IMR-90 (cell line): Measurements from ENCODE around the gene RERE. TPM values are rescaled to one million over a fixed set of nuclear protein-coding genes. Genes with fewer than 3 reads are reported as not detected.
A peak's percentile ranks its signal among the peaks of the same experiment; 100 is the strongest.

Experiments
- ATAC-seq: fragments of 200-7000 bp; cut with Tn5 transposase; 2 replicates; pipeline ENCODE4 v1.9.1; 2020; ENCODE audit warnings: low read depth, mild to moderate bottlenecking, moderate library complexity
- BruUV-seq: library from RNA; stranded (reverse); fragments of 400-500 nt; replicated peaks from 2 replicates; lab custom pipeline; 2021; lab: Mats Ljungman, UMichigan
- CTCF ChIA-PET: fragments of 300-600 bp; formaldehyde crosslinking; extraction: SDS; loops from one replicate; lab custom pipeline; 2021; ENCODE audit warnings: antibody characterized with exemption; lab: Yijun Ruan, JAX
- POLR2A ChIA-PET: fragments of 300-600 bp; sonication (Branson Sonifier 250); formaldehyde crosslinking; loops from one replicate; lab custom pipeline; 2022; ENCODE audit warnings: antibody characterized with exemption; ENCODE audit not compliant: unreplicated experiment; lab: Charles Lee
- DNase-seq: peaks from one replicate; pipeline ENCODE4 v3.0.0; 2013
- H2AFZ ChIP-seq: replicated peaks from 2 replicates; pipeline ENCODE3; 2013; ENCODE audit warnings: low read length, mild to moderate bottlenecking; ENCODE audit not compliant: poor library complexity
- H2AK5ac ChIP-seq: 2 replicates; pipeline ENCODE4 v1.6.1; 2013; ENCODE audit warnings: low read depth, low read length, inconsistent platforms
- H2AK9ac ChIP-seq: replicated peaks from 2 replicates; pipeline ENCODE3; 2013; ENCODE audit warnings: mild to moderate bottlenecking, low read depth, low read length, moderate library complexity; ENCODE audit not compliant: poor library complexity
- H2BK120ac ChIP-seq: 2 replicates; pipeline ENCODE4 v1.6.1; 2013; ENCODE audit warnings: low read depth, low read length, inconsistent platforms
- H2BK15ac ChIP-seq: 3 replicates; pipeline ENCODE4 v1.6.1; 2013; ENCODE audit warnings: low read depth, low read length, inconsistent platforms
- H2BK20ac ChIP-seq: 2 replicates; pipeline ENCODE4 v1.6.1; 2013; ENCODE audit warnings: low read depth, mild to moderate bottlenecking, inconsistent platforms, low read length, moderate library complexity
- H2BK5ac ChIP-seq: 2 replicates; pipeline ENCODE4 v1.6.1; 2013; ENCODE audit warnings: mild to moderate bottlenecking, low read depth, low read length, inconsistent platforms; ENCODE audit not compliant: poor library complexity, severe bottlenecking
- H3K14ac ChIP-seq: replicated peaks from 2 replicates; pipeline ENCODE4 v1.6.1; 2013; ENCODE audit warnings: low read depth, low read length, inconsistent platforms
- H3K18ac ChIP-seq: 2 replicates; pipeline ENCODE4 v1.6.1; 2013; ENCODE audit warnings: low read depth, low read length, control low read depth
- H3K23ac ChIP-seq: 2 replicates; pipeline ENCODE4 v1.6.1; 2013; ENCODE audit warnings: low read depth, low read length, inconsistent platforms
- H3K27ac ChIP-seq: 2 replicates; pipeline ENCODE4 v1.5.1; 2013; ENCODE audit warnings: mild to moderate bottlenecking, control low read depth, low read length; ENCODE audit not compliant: insufficient read depth
- H3K27me3 ChIP-seq: 2 replicates; pipeline ENCODE4 v1.6.1; 2013; ENCODE audit warnings: low read length; ENCODE audit not compliant: control insufficient read depth, insufficient read depth
- H3K36me3 ChIP-seq: 2 replicates; pipeline ENCODE4 v1.6.1; 2013; ENCODE audit warnings: low read length, mixed read lengths; ENCODE audit not compliant: control insufficient read depth, insufficient read depth
- H3K4ac ChIP-seq: 2 replicates; pipeline ENCODE4 v1.6.1; 2013; ENCODE audit warnings: low read depth, low read length, inconsistent platforms
- H3K4me1 ChIP-seq: 2 replicates; pipeline ENCODE4 v1.6.1; 2013; ENCODE audit warnings: low read length, mixed read lengths; ENCODE audit not compliant: control insufficient read depth, insufficient read depth
- H3K4me2 ChIP-seq: 2 replicates; pipeline ENCODE4 v1.6.1; 2013; ENCODE audit warnings: low read depth, mild to moderate bottlenecking, control low read depth, low read length, moderate library complexity
- H3K4me3 ChIP-seq: 2 replicates; pipeline ENCODE4 v1.5.1; 2013; ENCODE audit warnings: low read depth, mild to moderate bottlenecking, control low read depth, low read length, moderate library complexity; ENCODE audit not compliant: insufficient read depth
- H3K56ac ChIP-seq: 2 replicates; pipeline ENCODE4 v1.6.1; 2013; ENCODE audit warnings: low read length, inconsistent platforms; ENCODE audit not compliant: insufficient read depth; ENCODE audit errors: extremely low read depth
- H3K79me1 ChIP-seq, 2 experiments: 2 replicates each; pipeline ENCODE4 v1.6.1; 2013; ENCODE audit warnings: low read length in 2 of 2, inconsistent platforms in 1 of 2, low read depth in 1 of 2
- H3K9ac ChIP-seq: 2 replicates; pipeline ENCODE4 v1.6.1; 2013; ENCODE audit warnings: low read depth, low read length, control low read depth
- H3K9me1 ChIP-seq: 2 replicates; pipeline ENCODE4 v1.6.1; 2013; ENCODE audit warnings: low read length, inconsistent platforms; ENCODE audit not compliant: insufficient read depth
- H3K9me3 ChIP-seq: 2 replicates; pipeline ENCODE4 v1.6.1; 2013; ENCODE audit warnings: low read length; ENCODE audit not compliant: control insufficient read depth, insufficient read depth
- H4K20me1 ChIP-seq: 2 replicates; pipeline ENCODE4 v1.6.1; 2013; ENCODE audit warnings: low read length, inconsistent platforms; ENCODE audit not compliant: insufficient read depth
- H4K5ac ChIP-seq: 2 replicates; pipeline ENCODE4 v1.6.1; 2013; ENCODE audit warnings: mild to moderate bottlenecking, low read depth, low read length, control low read depth
- H4K8ac ChIP-seq, 2 experiments: 2 replicates each; pipeline ENCODE4 v1.6.1; 2013; ENCODE audit warnings: low read depth in 2 of 2, low read length in 2 of 2, control low read depth in 1 of 2, inconsistent platforms in 1 of 2
- H4K91ac ChIP-seq: 2 replicates; pipeline ENCODE4 v1.6.1; 2013; ENCODE audit warnings: low read depth, low read length, inconsistent platforms; ENCODE audit not compliant: insufficient read depth
- CEBPB ChIP-seq: IDR thresholded peaks from 2 replicates; pipeline ENCODE4 v1.6.1; 2012; ENCODE audit warnings: low read depth, low read length, improper control_type of control experiment
- CHD1 ChIP-seq: IDR thresholded peaks from 2 replicates; pipeline ENCODE4 v1.6.1; 2012; ENCODE audit warnings: low read depth, low read length, improper control_type of control experiment
- FOS ChIP-seq: fragments of 150-350 bp; IDR thresholded peaks from 2 replicates; pipeline ENCODE4 v1.6.1; 2016; ENCODE audit warnings: low read depth, low read length
- MAFK ChIP-seq: IDR thresholded peaks from 2 replicates; pipeline ENCODE4 v1.6.1; 2012; ENCODE audit warnings: low read depth, low read length, improper control_type of control experiment
- MAZ ChIP-seq: IDR thresholded peaks from 2 replicates; pipeline ENCODE4 v1.6.1; 2012; ENCODE audit warnings: low read depth, mild to moderate bottlenecking, low read length, improper control_type of control experiment, moderate library complexity, borderline replicate concordance
- MXI1 ChIP-seq: IDR thresholded peaks from 2 replicates; pipeline ENCODE4 v1.6.1; 2012; ENCODE audit warnings: low read depth, mild to moderate bottlenecking, low read length, moderate library complexity, borderline replicate concordance
- NFE2L2 ChIP-seq: fragments of 150-350 bp; IDR thresholded peaks from 2 replicates; pipeline ENCODE4 v1.6.1; 2016; ENCODE audit warnings: low read depth, mild to moderate bottlenecking, low read length
- POLR2A ChIP-seq: IDR thresholded peaks from 2 replicates; pipeline ENCODE4 v1.6.1; 2012; ENCODE audit warnings: mild to moderate bottlenecking, low read depth, low read length
- RAD21 ChIP-seq: IDR thresholded peaks from 2 replicates; pipeline ENCODE4 v1.6.1; 2012; ENCODE audit warnings: low read length, improper control_type of control experiment
- RCOR1 ChIP-seq: IDR thresholded peaks from 2 replicates; pipeline ENCODE4 v1.6.1; 2012; ENCODE audit warnings: mild to moderate bottlenecking, low read length, improper control_type of control experiment; ENCODE audit not compliant: insufficient replicate concordance
- RFX5 ChIP-seq: IDR thresholded peaks from 2 replicates; pipeline ENCODE4 v1.8.0; 2012; ENCODE audit warnings: low read depth, mild to moderate bottlenecking, low read length, moderate library complexity
- SMC3 ChIP-seq: fragments of 150-350 bp; IDR thresholded peaks from 2 replicates; pipeline ENCODE4 v1.6.1; 2016; ENCODE audit warnings: low read depth, mild to moderate bottlenecking, antibody characterized with exemption, low read length, moderate library complexity
- USF2 ChIP-seq: fragments of 150-350 bp; IDR thresholded peaks from 2 replicates; pipeline ENCODE4 v1.6.1; 2017; ENCODE audit warnings: mild to moderate bottlenecking, antibody characterized with exemption, low read length, low read depth
- dilution Hi-C: fragments of 300-500 bp; cut with HindIII; formaldehyde crosslinking; loops from one replicate; pipeline ENCODE4 v1.14.3; 2018; ENCODE audit warnings: low sequenced_read_pairs; ENCODE audit not compliant: unreplicated experiment
- in situ Hi-C: fragments of 300-500 bp; cut with MboI; formaldehyde crosslinking; loops from 3 replicates; pipeline ENCODE4 v1.14.3; 2019; ENCODE audit warnings: low sequenced_read_pairs, inconsistent platforms, mixed read lengths
- intact Hi-C: fragments of 100-400 bp; cut with micrococcal nuclease; formaldehyde crosslinking; loops from 2 replicates; pipeline ENCODE4 v1.10.0; 2022
- polyA plus RNA-seq, 3 experiments: library from polyadenylated mRNA; depleted of rRNA; stranded (reverse); fragments of >200 nt; gene quantifications; 2 replicates each; pipeline ENCODE4 v1.2.3, GENCODE V29; 2012; ENCODE audit warnings: low replicate concordance in 1 of 3
- total RNA-seq: library from RNA; depleted of rRNA; stranded (reverse); fragments of >200 nt; gene quantifications from 2 replicates; pipeline ENCODE4 v1.2.3, GENCODE V29; 2012
- TF ChIP-seq, protein P1 (sequence below): fragments of 150-350 bp; IDR thresholded peaks from 2 replicates; pipeline ENCODE4 v1.6.1; 2016; ENCODE audit warnings: low read depth, mild to moderate bottlenecking, low read length, moderate library complexity, borderline replicate concordance
- TF ChIP-seq, protein P2 (sequence below): conservative IDR thresholded peaks from 2 replicates; pipeline ENCODE4 v1.5.1; 2012; ENCODE audit warnings: mild to moderate bottlenecking, low read depth, low read length, improper control_type of control experiment

The RERE gene
- total and polyA plus RNA-seq, 2 of the 4 experiments (the other 2 are of a cell fraction): 11.5 to 25.1 TPM

DNA sequence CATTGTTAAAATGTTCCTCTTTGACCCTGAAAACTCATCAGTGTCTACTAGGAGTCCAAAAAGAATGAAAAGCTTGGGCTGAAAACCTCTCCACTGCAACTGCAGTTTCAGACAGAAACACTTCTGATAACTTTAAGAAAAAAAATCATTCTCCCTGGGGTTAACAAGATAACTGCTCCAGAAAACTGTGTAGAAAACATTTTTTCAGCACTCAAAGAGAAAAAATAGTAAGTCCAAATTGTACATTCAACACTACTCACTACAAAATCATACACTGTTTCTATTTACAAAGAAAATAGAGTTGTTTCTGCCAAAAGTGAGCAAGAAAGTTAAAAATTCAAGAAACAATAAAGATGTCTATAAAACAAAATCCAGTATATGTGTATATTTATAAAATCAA is 157.8 kb downstream of the RERE start:
- Histone ChIP-seq H3K4me2 (no peak overlapping the region), H4K91ac (no peak overlapping the region), H4K5ac (no peak overlapping the region), H3K36me3 (no peaks in the 10 kb centered on the region; the same call in 1 of the 2 replicates), H3K9ac (no peak overlapping the region), H3K27ac (0 out of 2 replicates have a peak overlapping the region, but pooled peaks have one; percentile 8), H3K4me1 (peaks cover 27% of the 10 kb centered on the region), H2BK15ac (no peak overlapping the region), H3K56ac (no peak overlapping the region), H2AFZ (no peak overlapping the region), H2AK5ac (no peak overlapping the region), H3K4ac (no peak overlapping the region), H4K20me1 (peaks cover 54% of the 10 kb centered on the region), H3K9me1 (peaks cover 27% of the 10 kb centered on the region), H2BK5ac (peak overlapping the region; percentile 55), H3K9me3 (no peaks in the 10 kb centered on the region), H3K18ac (no peak overlapping the region), H3K27me3 (no peaks in the 10 kb centered on the region), H3K79me1 (peaks cover 31 to 61% of the 10 kb centered on the region in 2 experiments), H3K23ac (no peak overlapping the region), H2AK9ac (no peak overlapping the region), H3K14ac (no peak overlapping the region), H4K8ac (no peak overlapping the region), H2BK20ac (no peak overlapping the region), H3K4me3 (no peak overlapping the region), H2BK120ac (no peak overlapping the region)
- in situ Hi-C loops (no loop called here), dilution Hi-C loops (no loop called here), intact Hi-C loops (no loop called here)
- CTCF ChIA-PET: no interaction called here
- TF ChIP-seq CEBPB (no peak), MXI1 (no peak), SMC3 (no peak), NFE2L2 (no peak), POLR2A (no peak), RFX5 (no peak), CHD1 (no peak), USF2 (no peak), MAFK (no peak), RAD21 (no peak), MAZ (no peak), FOS (no peak), RCOR1 (no peak)
- TF ChIP-seq, protein P1, sequence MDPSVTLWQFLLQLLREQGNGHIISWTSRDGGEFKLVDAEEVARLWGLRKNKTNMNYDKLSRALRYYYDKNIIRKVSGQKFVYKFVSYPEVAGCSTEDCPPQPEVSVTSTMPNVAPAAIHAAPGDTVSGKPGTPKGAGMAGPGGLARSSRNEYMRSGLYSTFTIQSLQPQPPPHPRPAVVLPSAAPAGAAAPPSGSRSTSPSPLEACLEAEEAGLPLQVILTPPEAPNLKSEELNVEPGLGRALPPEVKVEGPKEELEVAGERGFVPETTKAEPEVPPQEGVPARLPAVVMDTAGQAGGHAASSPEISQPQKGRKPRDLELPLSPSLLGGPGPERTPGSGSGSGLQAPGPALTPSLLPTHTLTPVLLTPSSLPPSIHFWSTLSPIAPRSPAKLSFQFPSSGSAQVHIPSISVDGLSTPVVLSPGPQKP: no peak
- TF ChIP-seq, protein P2, sequence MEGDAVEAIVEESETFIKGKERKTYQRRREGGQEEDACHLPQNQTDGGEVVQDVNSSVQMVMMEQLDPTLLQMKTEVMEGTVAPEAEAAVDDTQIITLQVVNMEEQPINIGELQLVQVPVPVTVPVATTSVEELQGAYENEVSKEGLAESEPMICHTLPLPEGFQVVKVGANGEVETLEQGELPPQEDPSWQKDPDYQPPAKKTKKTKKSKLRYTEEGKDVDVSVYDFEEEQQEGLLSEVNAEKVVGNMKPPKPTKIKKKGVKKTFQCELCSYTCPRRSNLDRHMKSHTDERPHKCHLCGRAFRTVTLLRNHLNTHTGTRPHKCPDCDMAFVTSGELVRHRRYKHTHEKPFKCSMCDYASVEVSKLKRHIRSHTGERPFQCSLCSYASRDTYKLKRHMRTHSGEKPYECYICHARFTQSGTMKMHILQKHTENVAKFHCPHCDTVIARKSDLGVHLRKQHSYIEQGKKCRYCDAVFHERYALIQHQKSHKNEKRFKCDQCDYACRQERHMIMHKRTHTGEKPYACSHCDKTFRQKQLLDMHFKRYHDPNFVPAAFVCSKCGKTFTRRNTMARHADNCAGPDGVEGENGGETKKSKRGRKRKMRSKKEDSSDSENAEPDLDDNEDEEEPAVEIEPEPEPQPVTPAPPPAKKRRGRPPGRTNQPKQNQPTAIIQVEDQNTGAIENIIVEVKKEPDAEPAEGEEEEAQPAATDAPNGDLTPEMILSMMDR: no peak
- DNase-seq (no peak), ATAC-seq (no peak)
- BruUV-seq: no TSS peak
- POLR2A ChIA-PET: no interaction called here
